Kasumi-1 (cell line): ENCODE measurements around the gene FOXG1.

Experiments used
- DNase-seq, 2 experiments: peaks; one replicate each; lab custom pipeline; 2025; lab: John Stamatoyannopoulos, UW

The FOXG1 gene

DNA sequence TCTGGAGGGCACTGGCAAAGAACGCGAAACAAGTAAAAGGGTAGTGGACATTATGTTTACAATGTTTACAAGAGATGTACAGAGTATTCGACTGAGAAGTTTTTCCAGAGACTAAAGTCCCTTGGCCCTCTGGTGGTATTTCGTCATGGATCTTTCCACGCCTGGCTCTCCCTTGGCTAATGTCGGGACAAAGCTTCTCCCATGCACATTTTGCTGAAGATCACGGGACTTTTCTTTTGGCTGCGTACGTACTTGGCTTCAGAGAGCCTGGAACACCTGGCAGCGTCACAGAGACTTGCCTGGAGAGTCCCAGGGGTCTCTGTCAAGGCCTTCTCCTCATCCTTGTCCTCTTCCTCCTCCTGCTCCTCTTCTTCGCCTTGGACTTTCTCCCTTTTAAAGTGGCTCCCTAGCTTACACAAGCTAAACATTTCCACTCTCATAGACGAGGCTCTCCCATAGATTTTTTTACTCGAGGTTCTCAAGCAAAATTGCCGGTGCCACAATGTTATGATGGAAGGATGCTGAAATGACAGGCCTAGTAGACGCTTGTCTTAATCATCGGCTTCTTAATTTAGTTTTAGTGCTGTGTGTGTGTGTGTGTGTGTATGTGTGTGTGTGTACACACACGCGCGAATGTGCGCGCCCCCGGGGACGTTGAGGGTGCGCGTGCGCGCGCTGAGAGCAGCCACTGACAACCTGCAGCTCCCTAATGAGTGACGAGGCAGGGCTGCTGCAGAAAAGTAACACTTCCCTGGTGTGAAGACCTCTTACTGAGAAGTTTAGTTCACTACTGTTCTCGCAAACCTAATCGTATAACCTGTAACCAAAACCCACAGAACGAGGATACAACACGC, 4.9 kb upstream of the FOXG1 start:
- no peak for DNase-seq

DNA sequence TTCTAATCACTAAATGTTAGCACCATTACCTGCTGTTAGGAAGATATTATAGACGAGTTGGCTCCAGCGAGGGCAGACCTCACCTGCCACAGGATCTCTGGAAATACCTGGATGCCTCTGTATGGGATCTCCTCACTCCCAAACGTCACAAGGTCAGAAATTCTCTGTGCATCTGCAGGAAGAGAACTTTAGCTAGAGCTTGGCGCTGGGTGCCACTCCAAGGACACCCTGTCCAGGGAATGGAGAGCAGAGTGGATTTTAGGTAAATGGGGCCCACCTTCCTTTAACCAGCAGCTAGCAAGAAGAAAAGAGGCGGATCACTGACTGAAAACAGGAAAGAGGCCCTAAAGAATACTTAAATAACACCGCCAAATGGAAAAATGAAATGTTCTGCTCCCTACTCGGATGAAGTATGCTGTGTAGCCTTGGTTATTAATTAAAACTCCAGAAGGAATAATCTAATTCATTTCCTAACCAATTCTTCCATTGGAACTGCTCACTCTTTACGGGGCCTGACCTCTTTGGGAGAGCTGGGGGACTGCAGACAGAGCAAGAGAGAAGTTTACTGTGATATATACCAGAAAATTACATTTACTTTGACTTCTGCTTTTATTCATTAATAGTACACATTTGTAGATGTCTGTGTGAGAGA, 4.2 kb upstream of the FOXG1 start:
- no peak for DNase-seq

- DNase-seq = no peak
These were observed 3.6 kb upstream of the FOXG1 start for GRCh38 chr14:28762955-28763326.

GRCh38 chr14:28763751-28764256, 2.8 kb upstream of the FOXG1 start:
- DNase-seq = no peak

GRCh38 chr14:28764257-28765160, 2.1 kb upstream of the FOXG1 start:
- no peak for DNase-seq

GRCh38 chr14:28765169-28765830, 1.3 kb upstream of the FOXG1 start:
- DNase-seq = no peak

- DNase-seq = no peak
These were observed 637 bp upstream of the FOXG1 start for GRCh38 chr14:28765831-28766468.

DNA sequence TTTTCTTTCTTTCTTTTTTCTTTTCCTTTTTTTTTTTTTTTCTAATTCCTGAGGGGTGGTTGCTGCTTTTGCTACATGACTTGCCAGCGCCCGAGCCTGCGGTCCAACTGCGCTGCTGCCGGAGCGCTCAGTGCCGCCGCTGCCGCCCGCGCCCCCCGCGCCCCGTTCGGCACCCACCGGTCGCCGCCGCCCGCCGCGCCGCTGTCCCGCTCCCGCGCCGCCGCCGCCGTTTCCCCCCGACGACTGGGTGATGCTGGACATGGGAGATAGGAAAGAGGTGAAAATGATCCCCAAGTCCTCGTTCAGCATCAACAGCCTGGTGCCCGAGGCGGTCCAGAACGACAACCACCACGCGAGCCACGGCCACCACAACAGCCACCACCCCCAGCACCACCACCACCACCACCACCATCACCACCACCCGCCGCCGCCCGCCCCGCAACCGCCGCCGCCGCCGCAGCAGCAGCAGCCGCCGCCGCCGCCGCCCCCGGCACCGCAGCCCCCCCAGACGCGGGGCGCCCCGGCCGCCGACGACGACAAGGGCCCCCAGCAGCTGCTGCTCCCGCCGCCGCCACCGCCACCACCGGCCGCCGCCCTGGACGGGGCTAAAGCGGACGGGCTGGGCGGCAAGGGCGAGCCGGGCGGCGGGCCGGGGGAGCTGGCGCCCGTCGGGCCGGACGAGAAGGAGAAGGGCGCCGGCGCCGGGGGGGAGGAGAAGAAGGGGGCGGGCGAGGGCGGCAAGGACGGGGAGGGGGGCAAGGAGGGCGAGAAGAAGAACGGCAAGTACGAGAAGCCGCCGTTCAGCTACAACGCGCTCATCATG, 654 bp downstream of the FOXG1 start:
- no peak for DNase-seq

DNA sequence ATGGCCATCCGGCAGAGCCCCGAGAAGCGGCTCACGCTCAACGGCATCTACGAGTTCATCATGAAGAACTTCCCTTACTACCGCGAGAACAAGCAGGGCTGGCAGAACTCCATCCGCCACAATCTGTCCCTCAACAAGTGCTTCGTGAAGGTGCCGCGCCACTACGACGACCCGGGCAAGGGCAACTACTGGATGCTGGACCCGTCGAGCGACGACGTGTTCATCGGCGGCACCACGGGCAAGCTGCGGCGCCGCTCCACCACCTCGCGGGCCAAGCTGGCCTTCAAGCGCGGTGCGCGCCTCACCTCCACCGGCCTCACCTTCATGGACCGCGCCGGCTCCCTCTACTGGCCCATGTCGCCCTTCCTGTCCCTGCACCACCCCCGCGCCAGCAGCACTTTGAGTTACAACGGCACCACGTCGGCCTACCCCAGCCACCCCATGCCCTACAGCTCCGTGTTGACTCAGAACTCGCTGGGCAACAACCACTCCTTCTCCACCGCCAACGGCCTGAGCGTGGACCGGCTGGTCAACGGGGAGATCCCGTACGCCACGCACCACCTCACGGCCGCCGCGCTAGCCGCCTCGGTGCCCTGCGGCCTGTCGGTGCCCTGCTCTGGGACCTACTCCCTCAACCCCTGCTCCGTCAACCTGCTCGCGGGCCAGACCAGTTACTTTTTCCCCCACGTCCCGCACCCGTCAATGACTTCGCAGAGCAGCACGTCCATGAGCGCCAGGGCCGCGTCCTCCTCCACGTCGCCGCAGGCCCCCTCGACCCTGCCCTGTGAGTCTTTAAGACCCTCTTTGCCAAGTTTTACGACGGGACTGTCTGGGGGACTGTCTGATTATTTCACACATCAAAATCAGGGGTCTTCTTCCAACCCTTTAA, 1.5 kb downstream of the FOXG1 start:
- DNase-seq = no peak

GRCh38 chr14:28769276-28769880, 2.8 kb downstream of the FOXG1 start:
- DNase-seq = no peak

GRCh38 chr14:28770061-28770460, 3.5 kb downstream of the FOXG1 start:
- DNase-seq = no peak

GRCh38 chr14:28770630-28771029, 4.0 kb downstream of the FOXG1 start:
- no peak for DNase-seq

- no peak for DNase-seq
These were observed 4.6 kb downstream of the FOXG1 start for GRCh38 chr14:28771168-28771567.

DNA sequence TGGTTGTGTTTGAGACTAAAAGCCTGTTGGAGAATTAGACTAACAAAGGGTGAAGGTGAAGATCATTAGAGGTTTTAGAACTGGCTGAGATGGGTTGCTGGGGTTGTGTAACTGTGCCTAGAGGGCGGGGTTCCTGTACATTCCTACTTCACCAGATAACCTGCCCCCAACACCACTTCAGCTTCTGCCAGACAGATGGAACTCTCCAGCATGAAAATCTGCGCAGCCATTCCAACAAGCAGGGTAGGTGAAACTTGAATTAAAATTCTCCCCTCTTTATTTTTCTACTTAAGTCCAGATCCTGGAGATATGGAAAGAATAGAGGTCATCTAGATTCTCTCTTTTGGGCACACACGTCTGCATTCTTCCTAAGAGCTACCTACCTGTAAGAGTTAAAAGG, 6.0 kb downstream of the FOXG1 start:
- no peak for DNase-seq

DNA sequence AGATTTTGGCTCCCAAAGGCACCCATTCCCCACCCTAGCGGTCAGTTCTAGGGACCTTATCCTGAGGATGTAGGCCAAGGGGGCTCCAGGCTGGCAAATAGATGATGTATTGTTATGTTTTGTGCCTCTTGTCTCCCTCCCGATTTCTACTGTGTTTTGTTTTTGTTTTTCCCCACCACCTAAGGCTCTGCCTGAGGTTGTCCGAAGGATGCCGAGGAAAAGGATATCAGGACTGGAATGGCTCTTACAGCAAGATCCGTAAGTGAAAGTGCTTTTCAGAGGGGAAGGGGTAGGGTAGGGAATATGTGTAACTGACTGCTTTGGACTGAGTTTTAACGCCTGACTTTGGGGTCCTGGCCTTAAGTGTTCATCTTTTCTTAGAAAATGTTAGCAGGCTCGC, 6.6 kb downstream of the FOXG1 start:
- DNase-seq = no peak

DNA sequence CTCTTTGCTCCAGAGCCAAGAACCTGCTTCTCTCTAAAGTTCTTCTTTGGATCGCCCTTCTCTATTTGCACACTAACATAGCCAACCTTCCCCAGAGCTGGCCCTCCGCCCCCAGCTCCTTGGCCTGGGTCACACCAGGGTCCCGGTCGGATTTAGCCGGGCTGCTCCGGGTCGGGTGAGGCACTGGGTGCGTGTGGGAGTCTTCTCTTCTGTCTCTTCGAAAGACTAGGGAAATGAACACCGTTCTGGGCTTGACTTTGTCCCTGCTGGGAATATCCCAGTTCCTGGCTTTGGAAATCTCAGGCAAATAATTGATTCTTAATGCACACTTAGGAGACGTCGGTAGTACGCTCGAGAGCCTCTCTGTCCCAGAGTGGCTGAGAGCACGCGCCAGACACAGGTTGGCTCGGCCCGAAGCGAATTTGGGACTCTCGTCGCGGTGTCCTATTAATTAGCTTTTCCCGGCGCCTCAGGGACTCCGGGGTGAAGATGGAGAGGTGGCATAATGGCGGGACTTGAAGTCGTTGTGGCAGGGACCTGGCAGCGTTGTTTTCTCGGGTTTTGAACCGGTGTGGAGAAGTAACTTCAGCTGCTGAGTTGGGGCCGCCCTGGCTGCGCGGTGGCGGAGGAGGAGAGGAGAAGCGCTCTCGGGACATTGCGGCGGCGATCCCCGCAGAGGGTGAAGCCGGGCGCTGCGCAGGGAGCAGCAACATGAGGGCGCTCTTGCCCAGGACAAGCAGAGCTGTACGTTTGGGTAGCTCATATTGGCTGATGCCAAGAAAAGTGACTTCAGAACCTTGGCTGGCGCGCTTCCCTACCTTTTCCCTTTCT, 7.5 kb downstream of the FOXG1 start:
- no peak for DNase-seq

DNA sequence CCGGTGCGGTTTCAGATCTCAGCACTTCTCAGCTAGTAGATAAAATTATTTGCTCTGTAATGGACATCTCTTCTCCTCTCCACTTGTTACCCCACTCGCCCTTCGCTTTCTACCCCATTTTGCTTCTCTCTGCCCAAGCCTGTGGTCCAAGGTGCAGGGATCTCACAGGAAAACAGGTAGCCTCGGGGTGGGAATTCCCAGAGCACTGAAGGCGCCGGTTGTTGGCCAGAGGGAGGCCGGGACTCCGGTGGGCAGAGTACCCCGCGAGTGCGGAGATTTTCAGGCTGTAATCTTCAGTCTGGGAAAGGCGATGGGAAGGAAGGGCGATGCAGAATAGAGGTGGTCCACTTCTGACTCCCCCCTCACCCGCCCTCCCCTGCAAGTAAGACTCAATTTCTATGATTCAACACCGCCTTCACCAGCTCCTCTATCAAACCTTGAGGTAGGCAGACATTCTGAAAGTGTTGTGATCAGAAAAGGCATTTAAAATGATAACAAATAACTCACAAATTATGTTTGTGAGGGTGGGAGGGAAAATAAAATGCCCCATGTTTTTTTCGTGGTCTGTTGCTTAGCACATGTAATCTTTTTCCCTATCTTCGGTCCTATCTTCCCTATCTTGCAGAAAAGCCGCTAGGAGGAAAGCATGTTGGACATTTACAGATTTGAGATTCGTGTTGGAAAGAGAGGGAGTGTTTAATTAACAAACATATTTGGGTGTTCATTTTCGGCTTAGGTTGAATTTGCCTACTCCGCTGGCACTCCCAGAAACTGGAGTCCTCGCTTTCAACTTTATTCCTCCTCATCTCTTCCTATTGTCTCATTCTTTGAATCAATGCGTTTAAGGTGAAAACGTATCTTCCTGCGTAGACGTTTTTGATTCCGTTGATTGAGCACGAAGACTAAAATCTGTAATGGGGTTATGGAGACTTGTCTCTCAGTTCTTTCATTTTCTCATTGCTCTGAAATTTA, 8.5 kb downstream of the FOXG1 start:
- DNase-seq = no peak
